HAP-1 (cell line): ENCODE measurements around the gene KPNA3.
"Not testable (repeated sequence)": the region's sequence is repeated elsewhere in the genome, so short reads cannot be mapped to it uniquely, and the experiment has no call there.

ENCODE experiments used
- DNase-seq, 2 experiments: peaks; one replicate each; pipeline ENCODE4 v3.0.0-alpha.2; 2016 to 2020; ENCODE audit warnings: low spot score in 2 of 2
- H3K27me3 ChIP-seq: fragments of 250-450 bp; sonication (Bioruptor Pico); 2 replicates; pipeline ENCODE4 v1.5.1; 2020; ENCODE audit warnings: low read depth, mild to moderate bottlenecking, moderate library complexity
- H3K36me3 ChIP-seq: fragments of 250-450 bp; sonication (Bioruptor Pico); replicated peaks from 2 replicates; pipeline ENCODE4 v1.5.1; 2020; ENCODE audit warnings: mild to moderate bottlenecking
- H3K4me1 ChIP-seq: fragments of 250-450 bp; sonication (Bioruptor Pico); 2 replicates; pipeline ENCODE4 v1.5.1; 2020; ENCODE audit warnings: mild to moderate bottlenecking
- H3K4me3 ChIP-seq: fragments of 250-450 bp; sonication (Bioruptor Pico); 2 replicates; pipeline ENCODE4 v1.5.1; 2020; ENCODE audit warnings: mild to moderate bottlenecking, moderate library complexity
- H3K9me3 ChIP-seq: fragments of 250-450 bp; sonication (Bioruptor Pico); 2 replicates; pipeline ENCODE4 v1.5.1; 2020; ENCODE audit warnings: mild to moderate bottlenecking, moderate library complexity
- in situ Hi-C: fragments of 300-500 bp; cut with MboI; formaldehyde crosslinking; loops from 3 replicates; pipeline ENCODE4 v1.14.3; 2020; ENCODE audit warnings: low sequenced_read_pairs, inconsistent platforms, mixed read lengths

The KPNA3 gene

DNA sequence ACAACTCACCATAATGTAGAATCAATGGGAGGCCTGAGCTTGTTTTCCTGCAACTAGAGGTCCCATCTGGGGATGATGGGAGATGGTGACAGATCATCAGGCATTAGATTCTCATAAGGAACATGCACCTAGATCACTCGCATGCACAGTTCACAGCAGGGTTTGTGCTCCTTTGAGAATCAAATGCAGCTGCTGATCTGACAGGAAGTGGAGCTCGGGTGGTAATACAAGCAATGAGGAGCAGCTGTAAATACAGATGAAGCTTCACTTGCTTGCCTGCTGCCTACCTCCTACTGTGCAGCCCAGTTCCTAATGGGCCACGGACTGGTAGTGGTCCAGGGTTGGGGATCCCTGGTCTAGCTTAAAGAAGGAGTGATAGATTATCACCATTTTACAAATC lies 33.0 kb downstream of the KPNA3 start:
- no peak overlapping the region for H3K4me3 ChIP-seq
- no peaks in the 10 kb centered on the region for H3K4me1 ChIP-seq
- in situ Hi-C loops: no loop called here
- H3K27me3 ChIP-seq: no peaks in the 10 kb centered on the region
- H3K36me3 ChIP-seq: peaks cover 3% of the 10 kb centered on the region; the same call in 1 of the 2 replicates
- no peak for DNase-seq
- peaks cover 6% of the 10 kb centered on the region; the same call in 1 of the 2 replicates for H3K9me3 ChIP-seq

- peaks cover 6% of the 10 kb centered on the region; the same call in 1 of the 2 replicates for H3K9me3 ChIP-seq
- in situ Hi-C loops: no loop called here
- DNase-seq: no peak
- no peak overlapping the region for H3K4me3 ChIP-seq
- no peaks in the 10 kb centered on the region for H3K4me1 ChIP-seq
- no peaks in the 10 kb centered on the region for H3K36me3 ChIP-seq
- H3K27me3 ChIP-seq: no peaks in the 10 kb centered on the region
Measured at GRCh38 chr13:49756263-49756662, 36.2 kb downstream of the KPNA3 start.

GRCh38 chr13:49754146-49754545 lies 38.3 kb downstream of the KPNA3 start:
- H3K36me3 ChIP-seq: no peaks in the 10 kb centered on the region
- H3K4me1 ChIP-seq: no peaks in the 10 kb centered on the region
- no peak overlapping the region for H3K4me3 ChIP-seq
- no peak for DNase-seq
- no peaks in the 10 kb centered on the region for H3K27me3 ChIP-seq
- in situ Hi-C loops: no loop called here
- H3K9me3 ChIP-seq: no peaks in the 10 kb centered on the region

DNA sequence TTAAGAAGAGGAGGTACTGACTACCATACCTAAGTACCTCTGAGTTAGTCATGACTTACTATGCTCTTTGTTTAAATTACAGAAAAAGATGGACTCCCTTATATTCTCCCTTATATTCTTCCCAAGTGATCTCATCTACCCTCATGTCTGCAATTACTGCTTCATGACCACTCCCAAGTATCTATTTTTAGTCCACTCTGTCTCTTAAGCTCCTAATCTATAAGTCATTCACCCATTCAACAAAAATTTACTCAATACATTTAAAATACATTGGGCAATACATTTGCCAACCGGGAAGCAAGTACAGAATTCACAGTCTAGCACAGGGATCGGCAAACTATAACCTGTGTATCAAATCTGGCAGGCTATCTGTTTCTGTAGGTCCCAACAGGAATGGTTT lies 42.6 kb downstream of the KPNA3 start:
- DNase-seq: no peak
- H3K4me3 ChIP-seq: no peak overlapping the region
- H3K36me3 ChIP-seq: no peaks in the 10 kb centered on the region
- in situ Hi-C loops: no loop called here
- no peaks in the 10 kb centered on the region for H3K27me3 ChIP-seq
- H3K4me1 ChIP-seq: peaks cover 4% of the 10 kb centered on the region; the same call in 1 of the 2 replicates
- no peaks in the 10 kb centered on the region for H3K9me3 ChIP-seq

DNA sequence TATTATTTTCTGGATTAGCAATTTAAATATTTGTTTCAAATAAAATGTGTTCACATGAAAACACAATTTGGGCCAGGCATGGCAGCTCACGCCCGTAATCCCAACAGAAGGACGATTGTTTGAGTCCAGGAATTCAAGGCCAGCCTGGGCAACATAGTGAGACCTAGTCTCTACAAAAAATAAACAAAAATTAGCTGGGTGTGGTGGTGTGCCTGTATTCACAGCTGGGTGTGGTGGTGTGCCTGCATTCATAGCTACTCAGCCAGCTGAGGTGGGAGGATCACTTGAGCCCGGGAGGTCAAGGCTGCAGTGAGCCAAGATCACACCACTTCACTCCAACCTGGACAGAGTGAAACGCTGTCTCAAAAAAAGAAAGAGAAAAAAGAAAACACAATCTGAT lies 46.4 kb downstream of the KPNA3 start:
- no peaks in the 10 kb centered on the region for H3K9me3 ChIP-seq
- DNase-seq: no peak
- peaks cover 15% of the 10 kb centered on the region for H3K36me3 ChIP-seq
- H3K4me3 ChIP-seq: no peak overlapping the region
- H3K4me1 ChIP-seq: peaks cover 4% of the 10 kb centered on the region; the same call in 1 of the 2 replicates
- in situ Hi-C loops: no loop called here
- H3K27me3 ChIP-seq: no peaks in the 10 kb centered on the region

DNA sequence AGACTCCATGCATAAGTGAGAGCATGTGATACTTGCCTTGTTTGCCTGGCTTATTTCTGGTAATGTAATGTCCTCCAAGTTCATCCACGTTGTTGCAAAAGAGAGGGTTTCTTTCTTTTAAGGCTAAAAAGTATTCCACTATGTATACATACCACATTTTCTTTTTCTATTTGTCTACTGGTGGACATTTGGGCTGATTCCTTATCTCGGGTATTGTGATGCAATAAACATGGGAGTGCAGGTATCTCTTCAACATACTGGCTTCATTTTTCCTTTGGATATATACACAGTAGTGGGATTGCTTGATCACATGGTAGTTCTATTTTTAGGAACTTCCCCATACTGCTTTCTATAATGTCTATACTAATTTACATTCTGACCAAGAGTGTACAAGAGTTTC lies 51.6 kb downstream of the KPNA3 start:
- no peak for DNase-seq
- in situ Hi-C loops: no loop called here
- Histone ChIP-seq H3K4me3 (no peak overlapping the region), H3K4me1 (no peaks in the 10 kb centered on the region), H3K9me3 (no peaks in the 10 kb centered on the region), H3K27me3 (no peaks in the 10 kb centered on the region), H3K36me3 (peaks cover 19% of the 10 kb centered on the region)

DNA sequence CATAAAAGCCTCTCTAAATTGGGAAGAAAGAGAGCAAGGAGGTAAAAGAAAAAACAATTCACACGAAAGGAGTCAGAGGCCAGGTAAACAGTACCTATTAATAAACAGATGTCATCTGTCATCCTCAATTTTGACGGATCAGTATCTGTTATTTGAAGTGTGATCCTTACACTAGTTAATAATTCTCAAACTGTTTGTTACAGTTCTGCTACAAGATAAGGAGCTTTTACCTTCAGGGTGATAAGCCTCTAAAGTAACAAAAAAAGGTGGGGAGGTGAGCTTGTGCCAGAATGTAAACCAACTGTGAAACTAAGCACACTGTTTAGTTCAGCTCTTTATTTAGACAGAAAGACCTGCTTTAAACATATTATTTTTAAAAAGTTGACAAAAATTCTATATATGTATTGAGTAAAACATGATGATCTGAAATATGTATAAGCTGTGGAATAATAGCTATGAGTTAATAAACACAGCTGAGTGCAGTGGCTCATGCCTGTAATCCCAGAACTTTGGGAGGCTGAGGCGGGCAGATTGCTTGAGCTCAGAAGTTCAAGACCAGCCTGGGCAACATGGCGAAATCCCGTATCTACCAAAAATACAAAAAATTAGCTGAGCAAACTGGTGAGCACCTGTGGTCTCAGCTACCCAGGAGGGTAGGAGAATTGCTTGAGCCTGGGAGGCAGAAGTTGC lies 52.8 kb downstream of the KPNA3 start:
- peaks cover 19% of the 10 kb centered on the region for H3K36me3 ChIP-seq
- no peaks in the 10 kb centered on the region for H3K4me1 ChIP-seq
- no peak for DNase-seq
- in situ Hi-C loops: no loop called here
- H3K4me3 ChIP-seq: no peak overlapping the region
- H3K9me3 ChIP-seq: no peaks in the 10 kb centered on the region
- no peaks in the 10 kb centered on the region for H3K27me3 ChIP-seq

- Histone ChIP-seq H3K9me3 (no peaks in the 10 kb centered on the region), H3K27me3 (no peaks in the 10 kb centered on the region), H3K4me3 (no peak overlapping the region), H3K4me1 (no peaks in the 10 kb centered on the region), H3K36me3 (peaks cover 17% of the 10 kb centered on the region)
- no peak for DNase-seq
- in situ Hi-C loops: no loop called here
Measured at GRCh38 chr13:49733181-49733951, 59.1 kb downstream of the KPNA3 start.

- in situ Hi-C loops: no loop called here
- no peak for DNase-seq
- Histone ChIP-seq H3K4me3 (no peak overlapping the region), H3K9me3 (no peaks in the 10 kb centered on the region), H3K27me3 (no peaks in the 10 kb centered on the region), H3K4me1 (no peaks in the 10 kb centered on the region), H3K36me3 (peaks cover 21% of the 10 kb centered on the region)
Measured at GRCh38 chr13:49731766-49732165, 60.7 kb downstream of the KPNA3 start.

DNA sequence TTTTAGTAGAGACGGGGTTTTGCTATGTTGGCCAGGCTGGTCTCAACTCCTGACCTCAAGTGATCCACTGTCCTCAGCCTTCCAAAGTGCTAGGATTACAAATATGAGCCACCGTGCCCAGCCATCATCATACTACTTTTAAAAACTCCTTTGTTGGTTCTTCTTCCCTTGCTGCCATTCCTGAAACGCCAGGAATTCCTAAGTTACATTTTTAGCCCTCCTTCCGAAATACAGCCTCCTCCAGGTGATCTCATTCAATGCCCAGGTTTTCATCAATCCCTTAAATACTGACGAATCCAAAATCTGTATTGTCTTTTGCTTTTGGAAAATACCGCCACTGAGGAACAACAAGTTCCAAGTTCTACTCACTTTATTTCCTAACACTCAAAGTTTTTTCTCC lies 75.9 kb downstream of the KPNA3 start:
- peaks cover 35% of the 10 kb centered on the region for H3K36me3 ChIP-seq
- no peaks in the 10 kb centered on the region for H3K27me3 ChIP-seq
- H3K4me1 ChIP-seq: no peaks in the 10 kb centered on the region
- H3K4me3 ChIP-seq: no peak overlapping the region
- in situ Hi-C loops: no loop called here
- no peak for DNase-seq
- no peaks in the 10 kb centered on the region for H3K9me3 ChIP-seq

- H3K9me3 ChIP-seq: no peaks in the 10 kb centered on the region
- in situ Hi-C loops: no loop called here
- no peak for DNase-seq
- no peak overlapping the region for H3K4me3 ChIP-seq
- no peaks in the 10 kb centered on the region for H3K27me3 ChIP-seq
- peaks cover 42% of the 10 kb centered on the region for H3K36me3 ChIP-seq
- no peaks in the 10 kb centered on the region for H3K4me1 ChIP-seq
Measured at GRCh38 chr13:49714757-49715156, 77.7 kb downstream of the KPNA3 start.

- H3K4me3 ChIP-seq: no peak overlapping the region
- H3K4me1 ChIP-seq: no peaks in the 10 kb centered on the region
- no peaks in the 10 kb centered on the region for H3K27me3 ChIP-seq
- DNase-seq: no peak
- H3K9me3 ChIP-seq: no peaks in the 10 kb centered on the region
- in situ Hi-C loops: no loop called here
- H3K36me3 ChIP-seq: peaks cover 29% of the 10 kb centered on the region
Measured at GRCh38 chr13:49711218-49711863, 81.1 kb downstream of the KPNA3 start.

GRCh38 chr13:49704264-49704663 lies 88.2 kb downstream of the KPNA3 start:
- in situ Hi-C loops, H3K9me3 ChIP-seq: not testable (repeated sequence)
- H3K36me3 ChIP-seq: peaks cover 49% of the 10 kb centered on the region

GRCh38 chr13:49701491-49701890 lies 91.0 kb downstream of the KPNA3 start:
- H3K36me3 ChIP-seq: peaks cover 39% of the 10 kb centered on the region
- H3K27me3 ChIP-seq: no peaks in the 10 kb centered on the region
- H3K4me1 ChIP-seq: no peaks in the 10 kb centered on the region
- DNase-seq: no peak
- in situ Hi-C loops: no loop called here
- H3K9me3 ChIP-seq: no peaks in the 10 kb centered on the region
- H3K4me3 ChIP-seq: no peak overlapping the region

More at GRCh38 chr13:49704264-49704663, 88.2 kb downstream of the KPNA3 start:
- DNase-seq, H3K4me3 ChIP-seq, H3K4me1 ChIP-seq, H3K27me3 ChIP-seq: not testable (repeated sequence)
